GM19240 (cell line): Measurements from ENCODE around the gene RSRP1.

Experiments
- DNase-seq: peaks from one replicate; pipeline ENCODE4 v3.0.0; 2011; ENCODE audit warnings: low spot score; ENCODE audit not compliant: insufficient read length

RSRP1 gene

GRCh38 chr1:25194054-25194453 is 53.2 kb downstream of the RSRP1 start:
- DNase-seq, result no peak

- DNase-seq, result no peak
These were observed 54.0 kb downstream of the RSRP1 start for GRCh38 chr1:25193229-25193628.
